A673 (cell line): ENCODE measurements around the gene PAX5.

Source experiments
- EZH2 ChIP-seq: fragments of 200-600 bp; sonication (generic); IDR thresholded peaks from 2 replicates; pipeline ENCODE4 v1.6.1; 2017; ENCODE audit warnings: borderline replicate concordance, low read depth, mild to moderate bottlenecking, mixed read lengths, antibody characterized with exemption, low read length; ENCODE audit not compliant: poor library complexity, severe bottlenecking
- TF ChIP-seq, protein P1 (sequence below): fragments of 300-800, 200-600 bp; sonication (generic); conservative IDR thresholded peaks from 2 replicates; pipeline ENCODE4 v1.5.1; 2017; ENCODE audit warnings: low read depth, mild to moderate bottlenecking, antibody characterized with exemption, low read length, moderate library complexity, mixed read lengths

DNA sequence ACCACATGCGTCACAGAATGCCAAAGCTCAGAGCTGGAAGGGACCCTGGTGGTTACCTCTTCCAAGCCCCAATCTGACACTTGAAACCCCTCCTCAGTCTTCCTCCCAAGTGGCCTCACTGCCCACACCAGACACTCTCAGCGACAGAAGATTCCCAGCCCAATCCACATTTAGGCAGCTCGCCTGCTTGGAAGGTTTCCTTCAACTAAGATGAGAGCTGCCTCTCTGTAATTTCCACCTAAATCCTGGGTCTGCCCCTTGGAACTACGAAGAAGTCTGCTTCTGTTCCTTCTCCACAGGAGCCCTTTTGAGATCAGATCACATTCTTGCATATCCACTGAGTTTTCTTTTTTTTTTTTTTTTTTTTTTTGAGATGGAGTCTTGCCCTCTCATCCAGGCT lies 83.7 kb downstream of the PAX5 start:
- TF ChIP-seq, protein P1, sequence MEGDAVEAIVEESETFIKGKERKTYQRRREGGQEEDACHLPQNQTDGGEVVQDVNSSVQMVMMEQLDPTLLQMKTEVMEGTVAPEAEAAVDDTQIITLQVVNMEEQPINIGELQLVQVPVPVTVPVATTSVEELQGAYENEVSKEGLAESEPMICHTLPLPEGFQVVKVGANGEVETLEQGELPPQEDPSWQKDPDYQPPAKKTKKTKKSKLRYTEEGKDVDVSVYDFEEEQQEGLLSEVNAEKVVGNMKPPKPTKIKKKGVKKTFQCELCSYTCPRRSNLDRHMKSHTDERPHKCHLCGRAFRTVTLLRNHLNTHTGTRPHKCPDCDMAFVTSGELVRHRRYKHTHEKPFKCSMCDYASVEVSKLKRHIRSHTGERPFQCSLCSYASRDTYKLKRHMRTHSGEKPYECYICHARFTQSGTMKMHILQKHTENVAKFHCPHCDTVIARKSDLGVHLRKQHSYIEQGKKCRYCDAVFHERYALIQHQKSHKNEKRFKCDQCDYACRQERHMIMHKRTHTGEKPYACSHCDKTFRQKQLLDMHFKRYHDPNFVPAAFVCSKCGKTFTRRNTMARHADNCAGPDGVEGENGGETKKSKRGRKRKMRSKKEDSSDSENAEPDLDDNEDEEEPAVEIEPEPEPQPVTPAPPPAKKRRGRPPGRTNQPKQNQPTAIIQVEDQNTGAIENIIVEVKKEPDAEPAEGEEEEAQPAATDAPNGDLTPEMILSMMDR: no peak
- no peak for TF ChIP-seq EZH2
